Hematopoietic multipotent progenitor cell treated with erythropoietin and hydrocortisone succinate and interleukin-3 and kit ligand, for 4 days (in vitro differentiated cells): ENCODE data around the gene A3GALT2.
"Not testable (repeated sequence)": the region's sequence is repeated elsewhere in the genome, so short reads cannot be mapped to it uniquely, and the experiment has no call there.

Source experiments
- DNase-seq: peaks from one replicate; pipeline ENCODE4 v3.0.0-alpha.2; 2015

Gene A3GALT2

DNA sequence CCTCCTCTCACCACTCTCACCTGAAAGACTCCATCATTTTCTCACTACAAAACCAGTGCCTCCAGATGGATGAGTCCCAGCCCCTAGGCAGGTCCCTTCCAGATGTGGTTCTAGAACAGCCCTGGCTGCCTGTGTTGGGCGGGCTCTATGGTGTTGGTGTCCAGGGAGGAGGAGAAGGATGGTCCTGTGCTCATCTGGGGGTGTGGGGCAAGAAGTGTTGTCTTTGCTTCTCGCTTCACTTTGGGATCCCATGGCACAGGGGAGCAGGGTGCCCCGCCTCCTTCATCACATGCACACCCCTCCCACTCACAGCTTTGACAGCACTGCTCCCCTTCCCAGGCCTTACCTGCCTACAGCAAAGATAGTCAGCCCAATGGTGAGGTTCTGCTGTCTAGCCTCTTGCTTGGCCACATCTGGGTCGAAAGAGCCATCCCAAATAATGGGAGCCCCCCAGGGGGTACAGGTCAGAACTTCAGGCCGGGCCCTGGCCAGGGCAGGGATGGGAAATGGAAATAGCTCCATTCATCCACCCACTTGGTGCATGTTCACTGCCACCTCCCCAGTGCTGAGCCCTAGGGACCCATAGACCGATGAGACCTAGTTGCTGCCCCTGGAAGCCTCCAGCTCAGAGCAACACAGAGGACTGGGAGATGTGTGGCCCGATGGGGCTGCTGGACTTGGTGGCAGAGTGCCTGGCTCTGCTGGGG lies 9.0 kb downstream of the A3GALT2 start:
- DNase-seq = no peak

DNA sequence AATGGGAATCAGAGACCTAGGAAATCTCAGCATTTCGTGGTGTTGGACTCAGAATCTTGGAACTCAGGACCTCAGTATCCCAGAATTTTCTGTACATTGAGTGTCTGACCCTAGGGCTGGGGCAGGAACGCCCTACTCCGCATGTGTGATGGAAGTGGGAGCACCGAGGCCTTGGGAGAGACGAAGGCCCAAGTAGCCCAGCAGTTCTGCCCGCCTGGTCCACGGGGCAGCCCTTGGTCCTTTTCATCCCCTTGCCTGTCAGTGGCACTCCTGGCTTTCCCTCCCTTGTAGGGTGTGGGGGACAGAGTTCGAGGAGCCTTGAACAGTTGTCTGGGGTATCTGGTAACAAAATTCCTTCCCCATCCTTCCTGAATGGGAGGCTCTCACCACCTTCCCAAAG lies 10.2 kb downstream of the A3GALT2 start:
- no peak for DNase-seq

DNA sequence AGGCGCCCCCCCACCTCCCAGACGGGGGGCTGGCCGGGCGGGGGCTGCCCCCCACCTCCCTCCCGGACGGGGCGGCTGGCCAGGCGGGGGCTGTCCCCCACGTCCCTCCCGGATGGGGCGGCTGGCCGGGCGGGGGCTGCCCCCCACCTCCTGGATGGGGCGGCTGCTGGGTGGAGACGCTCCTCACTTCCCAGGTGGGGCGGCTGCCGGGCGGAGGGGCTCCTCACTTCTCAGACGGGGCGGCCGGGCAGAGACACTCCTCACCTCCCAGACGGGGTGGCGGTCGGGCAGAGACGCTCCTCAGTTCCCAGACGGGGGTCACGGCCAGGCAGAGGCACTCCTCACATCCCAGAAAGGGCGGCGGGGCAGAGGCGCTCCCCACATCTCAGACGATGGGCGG lies 11.5 kb downstream of the A3GALT2 start:
- not testable (repeated sequence) for DNase-seq

DNA sequence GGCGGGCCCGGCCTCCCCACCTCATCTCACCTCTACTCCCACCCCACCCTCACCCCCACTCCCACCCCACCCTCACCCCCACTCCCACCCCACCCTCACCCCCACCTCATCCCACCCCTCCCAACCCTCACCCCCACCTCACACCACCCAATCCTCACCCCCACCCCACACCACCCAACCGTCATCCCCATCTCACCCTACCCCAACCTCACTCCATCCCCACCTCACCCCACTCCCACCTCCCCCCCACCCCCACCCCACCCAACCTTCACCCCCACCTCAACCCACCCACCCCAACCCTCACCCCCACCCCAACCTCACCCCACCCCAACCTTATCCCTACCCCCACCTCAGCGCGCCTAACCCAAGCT lies 13.4 kb downstream of the A3GALT2 start:
- DNase-seq = no peak

DNA sequence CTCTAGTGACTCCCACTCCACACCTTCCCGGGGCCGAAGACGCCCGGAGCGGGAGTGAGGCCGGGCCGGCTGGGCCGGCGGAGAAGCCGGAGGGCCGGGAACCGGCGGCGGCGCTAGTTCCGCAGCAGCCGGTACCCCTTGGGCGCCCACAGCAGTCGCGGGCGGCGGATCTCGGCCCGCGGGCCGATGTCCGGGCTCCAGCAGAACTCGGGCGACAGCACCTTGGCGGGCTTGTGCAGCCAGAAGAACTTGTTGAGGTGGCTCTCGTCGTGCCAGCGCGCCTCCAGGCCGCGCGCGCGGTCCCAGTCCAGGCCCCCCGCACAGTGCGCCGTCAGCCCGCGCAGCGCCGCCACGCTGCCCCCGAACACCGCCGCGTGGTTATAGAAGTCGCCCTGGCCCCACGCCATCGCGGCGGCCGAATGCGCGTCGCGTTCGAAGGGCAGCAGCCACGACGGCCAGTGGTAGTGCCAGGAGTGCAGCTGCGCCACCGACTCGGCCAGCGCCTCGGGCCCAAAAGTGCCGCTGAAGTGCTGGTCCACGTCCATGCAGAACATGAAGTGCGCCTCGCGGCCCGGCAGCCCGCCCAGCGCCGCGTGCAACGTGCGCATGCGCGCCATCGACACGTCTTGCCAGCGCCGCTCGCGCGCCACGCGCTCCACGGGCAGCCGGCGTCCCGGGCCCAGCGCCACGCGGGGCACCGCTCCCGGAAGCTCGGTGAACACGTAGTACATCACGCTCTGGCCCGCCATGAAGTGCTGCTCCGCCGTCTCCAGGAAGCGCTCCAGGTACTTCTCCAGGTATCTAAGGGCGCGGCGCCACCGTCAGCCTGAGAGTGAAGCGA lies 14.0 kb downstream of the A3GALT2 start:
- peak; percentile 44 for DNase-seq

DNA sequence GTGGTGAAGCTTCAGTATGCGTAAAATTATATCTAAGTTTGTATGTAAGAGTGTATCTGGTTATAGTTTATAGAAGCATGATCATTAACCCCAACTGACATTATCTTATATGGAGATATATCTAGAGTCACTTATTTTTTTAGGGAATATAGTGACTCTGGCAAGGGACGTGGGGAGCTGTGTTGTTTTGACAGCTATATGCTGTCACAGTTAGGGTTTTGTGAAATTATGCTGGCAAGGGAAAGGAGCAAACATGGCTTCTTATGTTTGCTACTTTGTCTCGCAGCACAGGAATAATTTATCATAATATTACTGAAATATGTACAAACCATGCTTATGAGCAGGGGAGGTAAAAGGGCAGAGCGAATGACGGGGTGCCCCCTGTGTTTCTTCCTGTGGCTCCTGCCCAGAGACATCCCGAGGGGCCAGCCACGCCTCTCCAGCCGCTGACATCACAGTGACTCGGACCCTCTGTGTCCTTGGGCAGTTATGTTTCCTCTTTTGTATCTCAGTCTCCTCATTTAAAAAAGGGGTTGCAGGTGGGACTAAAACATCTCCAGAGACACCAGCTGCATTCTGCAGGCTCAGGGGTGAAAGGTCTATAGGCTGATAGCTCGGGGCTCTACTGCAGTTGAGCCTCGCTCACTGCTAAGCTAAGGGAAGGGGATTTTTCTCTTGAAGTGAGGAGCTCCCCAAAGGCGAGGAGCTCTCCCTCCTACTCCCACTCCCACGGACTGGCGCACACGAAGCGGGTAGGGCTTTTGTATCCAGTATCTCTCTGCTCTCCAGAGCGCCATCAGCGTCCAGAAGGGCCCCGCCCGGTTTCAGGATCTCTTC lies 14.9 kb downstream of the A3GALT2 start:
- no peak for DNase-seq

DNA sequence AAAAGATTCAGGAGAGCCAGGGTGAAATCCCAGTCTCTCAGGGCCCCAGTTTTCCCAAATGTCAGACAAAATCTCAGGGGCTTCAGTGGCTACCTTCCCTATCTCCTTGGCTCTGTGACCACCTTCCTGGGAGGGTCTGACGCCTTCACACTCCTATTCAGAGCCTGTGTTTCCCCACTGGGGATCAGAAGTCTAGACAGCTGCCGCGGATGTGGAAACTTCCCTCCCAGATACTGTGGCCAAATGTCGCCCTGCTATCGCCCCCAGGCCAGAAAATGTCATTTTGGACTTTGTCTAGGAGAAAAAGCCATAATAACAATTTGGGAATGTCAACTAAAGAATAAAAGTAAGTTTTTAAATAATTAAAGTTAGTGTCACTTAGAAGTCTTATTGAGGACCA lies 15.9 kb downstream of the A3GALT2 start:
- no peak for DNase-seq

DNA sequence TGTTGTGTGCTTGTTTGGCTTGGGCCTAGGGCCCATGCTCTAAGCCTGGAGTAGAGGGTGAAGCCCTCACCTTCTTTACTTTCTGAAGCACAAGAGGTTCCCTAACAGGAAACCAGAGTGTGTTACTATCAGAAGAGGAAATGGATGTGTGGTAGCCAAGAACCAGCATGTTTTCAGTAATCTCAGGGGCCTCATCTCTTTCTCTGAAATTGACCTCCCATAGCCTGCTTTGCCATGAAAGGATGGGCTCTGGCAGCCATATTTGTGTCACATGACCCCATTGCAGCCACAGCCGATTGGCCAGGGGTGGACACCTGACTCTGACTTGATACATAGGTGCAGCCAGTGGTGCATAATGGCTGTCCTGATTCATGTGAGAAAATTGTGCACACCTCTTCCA lies 18.6 kb downstream of the A3GALT2 start:
- peak; percentile 75 for DNase-seq

DNA sequence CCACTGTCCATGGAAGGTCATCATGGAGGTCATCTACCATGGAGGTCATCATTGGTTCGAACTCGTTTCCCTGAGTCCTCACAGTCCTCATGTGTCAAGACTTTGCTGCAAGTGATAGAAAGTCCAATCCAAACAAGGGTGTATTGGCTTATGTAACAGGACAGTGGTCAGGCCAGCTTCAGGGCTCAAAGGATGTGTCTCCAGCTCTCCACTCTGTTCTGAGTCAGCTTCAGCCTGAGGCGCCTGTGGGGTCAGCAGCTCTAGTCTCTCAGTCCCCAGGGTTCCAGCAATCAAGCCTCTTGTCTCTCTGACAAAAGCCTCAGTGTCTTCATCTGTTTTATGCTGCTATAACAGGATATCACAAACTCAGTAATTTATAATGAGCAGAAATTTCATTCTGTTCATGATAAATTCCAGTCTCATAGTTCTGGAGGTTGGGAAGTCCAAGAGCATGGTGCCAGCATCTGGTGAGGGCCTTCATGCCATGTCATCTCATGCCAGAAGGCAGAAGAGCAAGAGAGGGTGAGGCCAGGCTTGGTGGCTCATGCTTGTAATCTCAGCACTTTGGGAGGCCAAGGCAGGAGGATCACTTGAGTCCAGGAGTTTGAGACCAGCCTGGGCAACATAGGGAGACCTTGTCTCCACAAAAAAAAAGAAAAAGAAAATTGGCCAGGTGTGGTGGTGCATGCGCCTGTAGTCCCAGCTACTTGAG lies 19.5 kb downstream of the A3GALT2 start:
- no peak for DNase-seq

DNA sequence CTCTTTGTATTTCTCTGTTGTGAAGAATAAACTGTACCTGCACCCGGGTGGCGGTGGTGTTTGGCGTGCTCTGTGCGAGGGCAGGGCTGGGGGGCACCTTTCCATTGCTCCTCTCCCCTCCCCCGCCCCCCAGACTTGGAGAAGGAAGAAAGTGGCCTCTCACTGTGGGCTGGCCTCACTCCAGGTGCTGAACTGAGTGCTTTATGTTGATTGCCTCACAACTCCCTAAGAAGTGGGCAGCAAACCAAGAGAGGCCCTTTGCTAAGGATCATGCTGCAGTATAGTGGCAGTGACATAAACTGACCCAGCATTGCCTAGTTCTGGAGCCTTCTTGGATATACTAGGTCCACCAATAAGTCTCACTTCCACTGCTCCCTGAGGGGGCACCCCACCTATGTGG lies 20.2 kb downstream of the A3GALT2 start:
- DNase-seq = peak; percentile 64

DNA sequence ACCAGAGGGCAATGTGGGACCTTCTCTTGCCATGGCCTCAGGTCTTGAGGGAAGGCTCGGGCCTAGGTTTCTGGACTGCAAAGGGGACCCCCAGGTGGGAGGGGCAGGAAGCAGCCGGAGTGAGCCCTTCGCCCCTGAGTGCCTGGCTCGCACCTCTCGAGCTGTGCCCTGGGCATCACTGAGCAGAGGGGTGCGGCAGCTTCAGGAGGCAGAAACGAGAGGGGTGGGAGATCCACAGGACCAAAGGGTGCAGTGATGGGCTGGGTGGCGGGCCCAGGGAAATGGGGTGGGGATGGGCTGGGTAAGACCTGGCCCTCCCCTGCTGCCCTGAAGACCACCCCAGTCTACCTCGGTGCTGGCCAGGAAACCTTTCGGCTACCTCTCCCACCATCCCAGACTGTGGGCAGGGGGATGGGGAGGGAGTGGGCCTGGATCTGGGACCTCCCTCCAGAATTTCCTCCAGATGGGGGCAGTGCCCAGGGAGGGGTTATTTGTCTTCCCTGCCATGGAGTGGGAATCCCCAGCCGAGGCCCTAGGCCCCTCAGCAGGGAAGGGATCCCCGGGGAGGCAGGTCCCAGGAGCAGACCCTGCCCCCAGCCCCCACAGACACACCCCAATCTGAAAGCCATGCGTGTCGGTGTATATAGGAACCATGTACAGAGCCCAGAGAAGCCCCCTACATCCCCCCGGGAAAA lies 21.3 kb downstream of the A3GALT2 start:
- DNase-seq = no peak

DNA sequence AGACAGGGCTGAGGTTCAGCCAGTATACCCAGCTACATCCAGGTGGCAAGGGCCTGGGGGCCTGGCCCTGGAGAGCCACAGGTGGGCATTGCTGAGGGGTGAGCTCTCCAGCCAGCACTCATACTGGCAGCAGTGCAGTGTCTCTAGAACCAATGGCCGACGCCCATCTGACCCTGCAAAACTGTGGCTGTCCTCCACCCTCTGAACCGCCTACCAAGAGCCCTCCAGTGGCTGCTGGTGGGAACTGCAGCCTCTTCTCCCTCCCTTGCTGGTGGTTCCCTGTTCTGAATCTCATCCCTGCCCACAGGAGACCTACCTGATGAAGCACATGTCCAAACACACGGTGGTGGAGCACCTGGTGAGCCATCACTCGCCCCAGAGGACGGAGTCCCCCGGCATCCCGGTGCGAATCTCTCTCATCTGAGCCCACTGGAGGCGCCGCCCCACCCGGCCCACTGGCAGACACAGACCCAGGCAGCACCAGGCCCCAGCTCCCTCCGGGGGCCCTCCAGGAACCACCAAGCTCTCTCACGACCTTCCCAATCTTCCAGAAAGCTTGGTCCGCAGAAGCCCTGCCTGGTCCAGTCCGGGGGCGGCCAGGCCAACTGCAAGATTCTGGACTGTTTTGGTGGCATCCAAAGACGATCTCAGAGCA lies 22.1 kb downstream of the A3GALT2 start:
- peak; percentile 91 for DNase-seq

DNA sequence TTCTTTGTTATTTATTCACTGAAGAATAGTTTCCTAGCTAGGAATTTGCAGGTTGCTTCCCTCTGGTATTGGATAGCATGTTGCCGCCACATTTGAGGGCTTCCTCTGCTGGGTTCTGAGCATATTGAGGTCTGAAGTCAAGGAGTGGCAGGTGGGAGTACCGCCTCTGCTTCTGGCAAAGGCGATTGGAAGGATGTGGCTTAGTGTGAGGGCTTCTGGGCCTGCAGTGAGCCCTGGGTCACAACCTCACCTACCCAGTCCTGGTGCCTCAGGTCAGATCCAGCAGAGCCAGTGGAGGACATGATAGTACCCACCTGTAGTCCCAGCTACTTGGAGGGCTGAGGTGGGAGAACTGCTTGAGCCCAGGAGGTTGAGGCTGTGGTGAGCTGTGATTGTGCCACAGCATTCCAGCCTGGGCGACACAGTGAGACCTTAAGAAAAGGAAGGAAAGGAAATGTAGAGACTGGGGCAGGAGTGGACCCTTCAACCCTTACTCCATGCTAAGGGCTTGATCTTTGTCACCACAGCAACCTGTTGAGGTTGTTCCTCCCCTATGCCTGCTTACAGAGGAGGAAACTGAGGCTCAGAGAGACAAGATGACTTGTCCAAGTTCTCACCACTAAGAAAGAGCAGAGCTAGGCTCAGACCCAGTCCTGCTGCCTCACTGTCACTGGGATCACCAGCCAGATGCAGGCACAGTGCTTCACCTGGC lies 22.8 kb downstream of the A3GALT2 start:
- DNase-seq = no peak

DNA sequence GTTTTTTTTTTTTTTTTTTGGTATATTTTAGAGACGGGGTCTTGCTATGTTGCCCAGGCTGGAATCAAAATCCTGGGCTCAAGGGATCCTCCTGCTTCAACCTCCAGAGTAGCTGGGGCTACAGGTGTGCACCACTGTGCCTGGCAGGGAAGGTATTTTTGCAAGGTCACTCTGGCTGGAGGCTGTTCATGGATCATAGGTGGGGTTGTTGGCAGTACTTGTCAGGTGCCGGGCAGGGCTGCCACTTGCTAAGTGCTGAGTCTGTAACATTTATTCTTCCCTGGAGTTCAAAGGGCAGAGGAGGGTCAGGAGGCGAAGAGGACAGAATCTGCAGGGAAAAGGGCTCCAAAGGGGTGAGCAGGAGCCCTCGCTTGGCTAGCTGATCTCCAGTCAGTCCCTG lies 24.1 kb downstream of the A3GALT2 start:
- no peak for DNase-seq

DNA sequence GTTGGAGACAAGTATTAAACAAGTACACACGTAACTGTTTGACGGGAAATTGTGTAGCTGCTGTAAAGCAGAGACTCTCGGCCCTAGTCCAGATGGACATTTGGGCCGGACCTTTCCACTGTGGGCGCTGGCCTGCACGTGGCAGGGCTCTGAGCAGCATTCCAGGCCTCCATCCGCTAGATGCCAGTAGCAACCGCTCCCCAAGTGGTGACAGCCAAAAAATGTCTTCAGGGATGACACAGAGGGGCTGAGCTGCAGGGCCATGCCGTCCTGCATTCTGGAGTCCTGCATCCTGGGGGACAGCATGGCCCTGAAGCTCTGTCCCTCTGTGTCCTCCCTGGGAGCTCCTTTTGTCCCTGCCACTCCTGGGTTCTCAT lies 24.8 kb downstream of the A3GALT2 start:
- DNase-seq = no peak

DNA sequence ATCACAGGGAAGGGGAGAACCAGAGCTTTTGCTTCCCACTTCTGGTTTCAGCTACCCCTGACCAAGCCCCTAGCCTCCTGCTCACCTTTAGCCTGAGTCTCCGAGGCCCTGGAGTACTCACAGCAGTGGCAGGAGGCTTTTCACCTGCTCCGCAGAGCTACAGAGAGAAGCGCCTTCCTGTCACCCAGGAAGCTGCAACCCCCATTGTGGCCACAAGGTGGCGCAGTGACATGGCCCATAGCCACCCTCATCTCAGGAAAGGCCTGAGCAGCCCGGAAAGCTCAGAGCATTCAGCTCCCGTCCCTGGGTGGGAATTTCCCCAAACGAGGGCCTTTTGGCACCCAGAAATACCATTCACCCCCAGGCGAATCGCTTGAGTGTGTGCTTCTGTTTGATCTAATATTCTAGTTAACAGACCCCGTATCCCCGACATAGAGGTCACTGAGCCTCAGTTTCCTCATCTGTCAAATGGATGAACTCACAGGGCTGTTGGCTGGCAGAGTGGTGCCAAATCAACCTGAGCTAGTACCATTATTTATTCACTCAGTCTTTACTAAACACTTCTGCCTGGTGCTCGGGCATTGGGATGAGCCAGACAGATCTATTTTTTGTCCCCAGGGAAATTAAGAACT lies 25.3 kb downstream of the A3GALT2 start:
- DNase-seq = peak; percentile 85

DNA sequence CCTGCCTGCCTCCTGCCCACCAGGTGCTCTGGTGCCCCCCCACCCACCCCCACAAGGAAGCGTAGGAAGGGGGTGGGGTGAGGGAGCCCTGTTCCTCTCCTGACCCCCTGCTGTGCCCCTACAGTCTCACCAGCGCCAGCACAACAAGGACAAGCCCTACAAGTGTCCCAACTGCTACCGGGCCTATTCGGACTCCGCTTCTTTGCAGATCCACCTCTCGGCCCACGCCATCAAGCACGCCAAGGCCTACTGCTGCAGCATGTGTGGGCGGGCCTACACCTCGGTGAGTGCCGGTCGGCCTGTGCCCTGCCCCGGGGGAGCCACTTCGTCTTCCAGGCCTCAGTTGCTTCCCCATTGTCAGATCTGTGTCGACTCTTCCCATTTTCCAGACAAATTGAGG lies 25.9 kb downstream of the A3GALT2 start:
- DNase-seq = no peak

DNA sequence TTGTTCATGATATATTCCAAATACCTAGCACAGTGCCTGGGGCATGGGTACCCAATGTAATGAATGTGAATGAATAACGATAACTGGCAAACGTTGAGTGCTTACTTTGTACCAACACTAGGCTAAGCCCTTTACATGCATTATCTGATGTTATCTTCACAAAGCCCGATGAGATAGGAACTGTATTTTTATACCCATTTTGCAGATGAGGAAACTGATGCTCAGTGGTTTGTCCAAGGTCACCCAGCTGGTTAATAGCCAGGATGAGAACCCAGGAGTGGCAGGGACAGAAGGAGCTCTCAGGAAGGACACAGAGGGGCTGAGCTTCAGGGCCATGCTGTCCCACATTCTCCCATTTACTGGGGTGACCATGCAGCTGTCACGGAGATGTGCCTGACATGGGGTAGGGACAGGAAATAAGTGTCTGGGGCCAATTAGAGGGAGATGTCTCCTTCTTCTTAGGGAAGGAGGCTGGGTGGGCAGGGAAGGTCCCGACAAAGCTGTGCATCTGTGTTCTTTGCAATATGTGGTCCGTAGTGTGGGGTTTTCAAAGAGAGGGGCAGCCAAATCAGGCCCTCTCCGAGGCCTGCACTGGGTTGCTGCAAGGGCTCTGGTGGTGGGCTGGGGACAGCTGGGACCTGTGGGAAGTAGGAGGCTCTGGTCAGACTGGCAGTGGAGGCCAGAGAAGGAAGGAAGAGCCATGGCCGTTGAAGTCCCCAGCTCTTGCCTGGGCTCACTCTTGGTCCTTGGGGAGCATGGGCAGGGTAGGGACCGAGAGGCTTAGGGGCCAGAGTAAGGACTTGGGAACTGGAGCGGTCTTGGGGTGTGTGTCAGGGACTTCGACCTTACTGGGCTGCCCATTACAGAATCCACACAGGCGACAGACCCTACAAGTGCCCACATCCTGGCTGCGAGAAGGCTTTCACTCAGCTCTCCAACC lies 26.6 kb downstream of the A3GALT2 start:
- DNase-seq = no peak

DNA sequence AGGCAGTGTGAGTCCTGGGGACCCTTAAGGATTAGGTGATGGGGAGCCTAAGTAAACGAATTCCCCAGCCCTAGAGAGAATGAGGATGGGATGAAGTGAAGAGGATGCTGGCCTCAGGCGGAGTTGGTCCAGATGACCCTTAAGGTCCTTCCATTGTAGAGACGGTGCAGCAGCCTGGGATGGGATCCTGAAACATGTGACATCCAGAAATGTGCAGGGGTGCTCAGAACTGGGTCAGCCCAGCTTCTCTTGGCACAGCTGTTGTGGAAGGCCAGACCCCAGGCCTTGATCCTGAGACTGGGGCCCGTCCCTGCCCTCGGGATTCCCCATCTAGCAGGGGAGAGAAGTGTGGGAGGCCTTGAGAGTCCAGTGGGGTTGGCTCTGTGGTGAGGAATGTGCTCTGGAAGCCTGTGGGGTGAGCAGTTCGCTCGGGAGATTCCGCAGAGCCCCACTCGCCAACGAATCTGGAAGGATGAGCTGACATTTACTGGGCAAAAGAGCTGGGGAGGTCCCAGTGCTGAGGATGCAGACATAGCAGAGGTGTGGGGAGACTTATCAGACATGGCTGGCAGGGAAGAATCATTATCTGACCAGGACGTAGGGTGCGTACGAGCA lies 28.1 kb downstream of the A3GALT2 start:
- DNase-seq = no peak
